ENCODE data around the gene MEF2D. TPM values are rescaled to one million over a fixed set of nuclear protein-coding genes. Genes with fewer than 3 reads are reported as not detected.

Gene MEF2D
- total RNA-seq, 4 donors from 2014 or later, result 8.4 to 101 (median 35.1) TPM

DNA sequence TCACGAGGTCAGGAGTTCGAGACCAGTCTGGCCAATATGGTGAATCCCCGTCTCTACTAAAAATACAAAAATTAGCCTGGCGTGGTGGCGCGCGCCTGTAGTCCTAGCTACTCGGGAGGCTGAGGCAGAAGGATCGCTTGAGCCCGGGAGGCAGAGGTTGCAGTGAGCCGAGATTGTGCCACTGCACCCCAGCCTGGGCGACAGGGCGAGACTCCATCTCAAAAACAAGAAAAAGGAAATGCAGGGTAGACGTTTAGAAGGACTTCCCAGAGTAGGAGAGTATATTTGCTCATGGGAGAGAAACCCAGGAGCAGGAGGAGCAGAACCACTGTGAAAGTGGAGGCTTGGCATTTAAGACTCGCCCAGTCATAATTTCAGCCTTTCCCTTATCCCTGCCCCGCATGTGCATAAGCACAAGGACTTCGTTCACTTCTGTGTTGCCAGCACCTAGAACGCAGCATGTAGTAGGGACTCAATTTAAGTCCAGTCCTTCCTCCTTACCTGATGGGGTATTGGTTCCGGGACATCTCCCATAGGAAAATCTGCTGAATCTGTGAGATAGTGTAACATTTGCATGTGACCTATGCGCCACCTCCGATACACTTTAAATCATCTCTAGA, 5.2 kb upstream of the MEF2D start:
- Histone ChIP-seq H3K36me3 (no peaks in the 10 kb centered on the region), H3K27ac (peak overlapping the region; percentile 100), H3K4me3 (peak overlapping the region; percentile 20 to 29), H3K9me3 (no peaks in the 10 kb centered on the region), H3K27me3 (no peaks in the 10 kb centered on the region), H3K4me1 (peaks cover 14 to 18% of the 10 kb centered on the region in 2 donors)
- no peak for TF ChIP-seq POLR2A (IDR thresholded peaks at IDR 0.05)
- TF ChIP-seq, protein P1, sequence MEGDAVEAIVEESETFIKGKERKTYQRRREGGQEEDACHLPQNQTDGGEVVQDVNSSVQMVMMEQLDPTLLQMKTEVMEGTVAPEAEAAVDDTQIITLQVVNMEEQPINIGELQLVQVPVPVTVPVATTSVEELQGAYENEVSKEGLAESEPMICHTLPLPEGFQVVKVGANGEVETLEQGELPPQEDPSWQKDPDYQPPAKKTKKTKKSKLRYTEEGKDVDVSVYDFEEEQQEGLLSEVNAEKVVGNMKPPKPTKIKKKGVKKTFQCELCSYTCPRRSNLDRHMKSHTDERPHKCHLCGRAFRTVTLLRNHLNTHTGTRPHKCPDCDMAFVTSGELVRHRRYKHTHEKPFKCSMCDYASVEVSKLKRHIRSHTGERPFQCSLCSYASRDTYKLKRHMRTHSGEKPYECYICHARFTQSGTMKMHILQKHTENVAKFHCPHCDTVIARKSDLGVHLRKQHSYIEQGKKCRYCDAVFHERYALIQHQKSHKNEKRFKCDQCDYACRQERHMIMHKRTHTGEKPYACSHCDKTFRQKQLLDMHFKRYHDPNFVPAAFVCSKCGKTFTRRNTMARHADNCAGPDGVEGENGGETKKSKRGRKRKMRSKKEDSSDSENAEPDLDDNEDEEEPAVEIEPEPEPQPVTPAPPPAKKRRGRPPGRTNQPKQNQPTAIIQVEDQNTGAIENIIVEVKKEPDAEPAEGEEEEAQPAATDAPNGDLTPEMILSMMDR (IDR thresholded peaks at IDR 0.05), result no peak
- intact Hi-C loops (cut with DNase I; ENCODE audit: low total_unique reads), result no loop called here
- DNase-seq, result no peak

DNA sequence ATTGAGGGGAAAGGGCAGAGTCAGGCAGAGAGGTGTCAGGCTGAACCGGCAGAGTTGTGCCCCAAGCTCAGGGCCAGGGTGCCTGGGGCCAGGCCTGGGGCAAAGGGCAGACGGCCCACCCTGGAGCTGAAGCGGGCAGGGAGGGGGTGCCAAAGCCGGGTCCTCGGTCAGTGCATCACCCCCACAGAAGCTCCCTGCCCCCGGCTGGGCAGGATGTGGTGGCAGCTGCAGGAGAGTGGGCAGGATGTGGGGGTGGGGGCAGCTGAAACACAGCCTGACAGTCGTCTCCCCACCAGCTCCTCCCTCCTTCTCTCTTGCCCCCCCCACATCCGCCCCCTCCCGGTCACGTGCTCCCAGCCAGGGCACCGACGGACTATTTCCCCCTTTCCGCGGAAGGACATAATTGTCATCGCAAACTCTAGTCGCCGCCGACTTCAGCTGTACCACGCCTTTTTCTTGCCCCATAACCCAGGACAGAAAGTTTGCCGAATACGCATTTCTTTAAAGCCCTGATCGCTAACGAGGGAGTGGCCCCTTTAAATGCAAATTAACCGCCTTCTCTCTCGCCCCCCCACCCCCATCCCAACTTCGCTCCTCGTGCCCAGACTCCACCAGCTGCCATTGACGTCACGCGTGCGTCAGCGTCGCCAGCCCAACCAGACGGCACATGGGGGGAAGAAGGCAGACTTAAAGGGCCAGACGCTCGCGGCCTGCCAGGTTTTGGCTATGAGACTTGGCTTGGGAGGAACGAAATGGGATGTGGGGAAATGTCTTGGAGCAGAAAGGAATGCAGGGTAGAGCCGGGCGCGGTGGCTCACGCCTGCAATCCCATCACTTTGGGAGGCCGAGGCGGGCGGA, 4.5 kb upstream of the MEF2D start:
- DNase-seq, result peak; percentile 99 to 100
- TF ChIP-seq, protein P1 (IDR thresholded peaks at IDR 0.05), result peak in 2 of 4 experiments; percentile 14 to 45
- TF ChIP-seq POLR2A (IDR thresholded peaks at IDR 0.05), result peak; percentile 66 to 88
- H3K27me3 ChIP-seq, result no peaks in the 10 kb centered on the region
- H3K36me3 ChIP-seq, result no peaks in the 10 kb centered on the region
- peaks cover 14 to 18% of the 10 kb centered on the region in 2 donors for H3K4me1 ChIP-seq
- intact Hi-C loops (cut with DNase I; ENCODE audit: low total_unique reads), result no loop called here
- peak overlapping the region; percentile 100 for H3K27ac ChIP-seq
- H3K4me3 ChIP-seq, result peak overlapping the region; percentile 20 to 29
- H3K9me3 ChIP-seq, result no peaks in the 10 kb centered on the region

DNA sequence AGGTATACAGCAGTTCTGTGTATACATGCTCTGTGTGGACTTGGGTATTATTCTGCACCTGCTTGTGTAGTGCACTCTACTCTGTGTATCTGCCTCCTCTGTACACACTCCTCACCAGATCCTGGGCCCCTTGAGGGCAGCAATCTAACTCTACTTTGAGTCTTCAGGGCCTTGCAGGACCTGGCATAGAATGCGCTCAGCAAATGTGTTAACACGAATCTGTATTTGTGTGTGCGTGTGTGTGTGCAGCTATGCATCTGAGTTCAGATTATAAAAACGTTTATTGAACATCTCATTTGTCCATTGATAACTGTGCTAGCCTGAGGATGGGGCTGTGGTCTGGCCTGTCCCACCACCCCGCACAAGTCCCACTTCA, 3.9 kb upstream of the MEF2D start:
- H3K36me3 ChIP-seq, result no peaks in the 10 kb centered on the region
- no peak for DNase-seq
- peak overlapping the region; percentile 100 for H3K27ac ChIP-seq
- no peaks in the 10 kb centered on the region for H3K27me3 ChIP-seq
- intact Hi-C loops (cut with DNase I; ENCODE audit: low total_unique reads), result no loop called here
- TF ChIP-seq POLR2A (IDR thresholded peaks at IDR 0.05), result no peak
- H3K4me3 ChIP-seq, result peak overlapping the region; percentile 20 to 29
- peaks cover 14 to 18% of the 10 kb centered on the region in 2 donors for H3K4me1 ChIP-seq
- H3K9me3 ChIP-seq, result no peaks in the 10 kb centered on the region

DNA sequence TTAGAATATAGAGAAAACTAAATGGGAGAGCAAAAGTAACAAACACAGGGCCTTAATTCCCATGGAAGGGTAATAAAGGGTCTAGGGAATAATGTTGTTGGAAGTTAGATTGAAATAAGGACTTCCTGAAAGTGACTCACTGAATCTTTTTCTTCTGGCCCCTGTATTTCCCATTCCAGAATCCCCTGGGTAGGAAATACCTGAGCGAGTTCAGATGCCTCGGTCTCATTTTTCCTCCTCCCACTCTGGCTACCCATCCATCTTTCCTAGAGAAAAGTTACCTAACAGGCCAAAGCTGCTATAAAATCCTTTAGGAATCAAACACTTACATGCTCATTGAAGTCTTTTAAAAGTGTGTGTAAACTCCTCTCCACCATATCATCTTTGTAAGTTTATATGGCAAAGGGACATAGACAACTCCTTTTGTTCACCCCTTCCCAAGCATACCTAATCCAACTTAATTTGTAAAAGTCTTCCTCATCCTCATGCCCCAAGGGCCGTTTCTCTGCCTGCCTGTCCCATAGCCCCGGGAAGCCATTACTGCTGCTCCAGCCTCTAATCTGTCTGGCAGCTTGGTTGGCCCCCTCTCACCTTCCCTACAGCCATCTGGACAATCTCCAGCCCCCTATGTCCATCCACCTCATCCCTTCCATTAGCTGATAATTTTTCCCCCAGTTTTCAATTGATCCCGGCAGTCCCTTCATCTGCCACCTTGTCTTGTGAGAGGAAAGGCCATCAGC, 3.3 kb upstream of the MEF2D start:
- TF ChIP-seq POLR2A (IDR thresholded peaks at IDR 0.05), result no peak
- TF ChIP-seq, protein P1 (IDR thresholded peaks at IDR 0.05), result no peak
- no peak for DNase-seq
- H3K36me3 ChIP-seq, result no peaks in the 10 kb centered on the region
- H3K4me1 ChIP-seq, result peaks cover 14 to 18% of the 10 kb centered on the region in 2 donors
- H3K27ac ChIP-seq, result peak overlapping the region; percentile 100
- intact Hi-C loops (cut with DNase I; ENCODE audit: low total_unique reads), result no loop called here
- H3K27me3 ChIP-seq, result no peaks in the 10 kb centered on the region
- no peaks in the 10 kb centered on the region for H3K9me3 ChIP-seq
- peak overlapping the region in 1 of 2 donors; percentile 29 for H3K4me3 ChIP-seq

DNA sequence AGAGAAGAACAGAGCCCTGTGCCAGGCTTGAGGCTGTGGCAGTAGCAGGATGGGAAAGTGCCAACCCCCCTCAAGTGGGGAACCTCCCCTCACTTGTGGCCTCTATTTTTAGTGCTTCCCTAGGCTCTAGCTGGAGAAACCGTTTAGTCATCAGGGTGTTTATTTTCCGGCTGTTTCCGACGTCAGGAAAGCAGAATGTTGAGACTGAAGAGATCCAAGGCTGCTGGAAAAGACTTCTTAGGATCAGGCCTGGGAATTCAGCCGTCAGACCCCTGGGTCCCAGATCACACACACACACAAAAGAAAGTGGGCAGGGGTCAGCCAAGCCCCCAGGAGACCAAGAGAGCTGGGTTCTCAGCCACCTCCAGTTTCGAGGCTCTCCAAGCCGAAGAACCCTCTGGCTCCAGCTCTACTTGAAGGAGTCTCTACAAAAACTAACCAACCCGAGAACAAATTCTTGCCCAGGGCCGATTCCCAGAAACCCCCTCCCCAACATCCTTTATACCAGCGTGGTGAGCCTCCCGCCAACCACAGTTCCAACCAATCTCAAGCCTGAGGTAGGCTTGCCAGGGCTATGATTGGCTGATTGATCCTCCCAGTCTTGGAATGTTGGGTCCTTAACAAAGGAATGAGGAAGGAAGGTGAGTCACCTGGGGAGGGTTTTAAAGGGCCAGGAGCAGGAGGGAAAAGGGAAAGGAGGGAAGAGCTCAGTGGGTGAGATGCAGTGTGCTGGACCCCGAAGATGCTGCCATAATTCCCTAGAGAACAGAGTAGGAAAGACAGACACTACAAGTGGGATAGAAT, 2.5 kb upstream of the MEF2D start:
- TF ChIP-seq, protein P1 (IDR thresholded peaks at IDR 0.05), result peak in 1 of 4 experiments; percentile 1
- peak; percentile 69 to 85 for TF ChIP-seq POLR2A (IDR thresholded peaks at IDR 0.05)
- DNase-seq, result peak; percentile 81 to 89
- intact Hi-C loops (cut with DNase I; ENCODE audit: low total_unique reads), result no loop called here
- no peaks in the 10 kb centered on the region for H3K9me3 ChIP-seq
- H3K4me1 ChIP-seq, result peaks cover 14 to 18% of the 10 kb centered on the region in 2 donors
- H3K4me3 ChIP-seq, result peak overlapping the region; percentile 15 to 29
- H3K27me3 ChIP-seq, result no peaks in the 10 kb centered on the region
- no peaks in the 10 kb centered on the region for H3K36me3 ChIP-seq
- peak overlapping the region; percentile 100 for H3K27ac ChIP-seq

All from uterus (tissue), 4 donors.